Measurements from ENCODE around the gene SORL1. TPM values are rescaled to one million over a fixed set of nuclear protein-coding genes. Genes with fewer than 3 reads are reported as not detected.

SORL1 gene
- total and polyA plus RNA-seq, 4 donors, result 21.4 to 80.6 (median 29.3) TPM

- DNase-seq (ENCODE audit: low read depth in 4 of 6, low spot score in 6 of 6), result no peak
- no peak overlapping the region for H3K4me3 ChIP-seq (ENCODE audit: low read depth, low read length)
- no peaks in the 10 kb centered on the region for H3K4me1 ChIP-seq (ENCODE audit: control insufficient read depth, insufficient read depth, low read length)
- no peaks in the 10 kb centered on the region for H3K36me3 ChIP-seq (ENCODE audit: control insufficient read depth, insufficient read depth, low read length)
- H3K9me3 ChIP-seq (ENCODE audit: control insufficient read depth, insufficient read depth, low read length), result no peaks in the 10 kb centered on the region
- no peak overlapping the region for H3K27ac ChIP-seq (ENCODE audit: low read depth, low read length)
- H3K27me3 ChIP-seq (ENCODE audit: control insufficient read depth, insufficient read depth, low read length), result no peaks in the 10 kb centered on the region
Observed at GRCh38 chr11:121439759-121440158, 12.4 kb upstream of the SORL1 start.

GRCh38 chr11:121441521-121441920 is 10.6 kb upstream of the SORL1 start:
- Histone ChIP-seq H3K27ac (ENCODE audit: low read depth, low read length) (no peak overlapping the region), H3K4me1 (ENCODE audit: control insufficient read depth, insufficient read depth, low read length) (no peaks in the 10 kb centered on the region), H3K27me3 (ENCODE audit: control insufficient read depth, insufficient read depth, low read length) (no peaks in the 10 kb centered on the region), H3K36me3 (ENCODE audit: control insufficient read depth, insufficient read depth, low read length) (no peaks in the 10 kb centered on the region), H3K4me3 (ENCODE audit: low read depth, low read length) (no peak overlapping the region), H3K9me3 (ENCODE audit: control insufficient read depth, insufficient read depth, low read length) (no peaks in the 10 kb centered on the region)
- DNase-seq (ENCODE audit: low read depth in 4 of 6, low spot score in 6 of 6), result no peak
- WGBS (ENCODE audit: insufficient coverage), result 40% methylated on average over 1 of the region's 2 CpGs

DNA sequence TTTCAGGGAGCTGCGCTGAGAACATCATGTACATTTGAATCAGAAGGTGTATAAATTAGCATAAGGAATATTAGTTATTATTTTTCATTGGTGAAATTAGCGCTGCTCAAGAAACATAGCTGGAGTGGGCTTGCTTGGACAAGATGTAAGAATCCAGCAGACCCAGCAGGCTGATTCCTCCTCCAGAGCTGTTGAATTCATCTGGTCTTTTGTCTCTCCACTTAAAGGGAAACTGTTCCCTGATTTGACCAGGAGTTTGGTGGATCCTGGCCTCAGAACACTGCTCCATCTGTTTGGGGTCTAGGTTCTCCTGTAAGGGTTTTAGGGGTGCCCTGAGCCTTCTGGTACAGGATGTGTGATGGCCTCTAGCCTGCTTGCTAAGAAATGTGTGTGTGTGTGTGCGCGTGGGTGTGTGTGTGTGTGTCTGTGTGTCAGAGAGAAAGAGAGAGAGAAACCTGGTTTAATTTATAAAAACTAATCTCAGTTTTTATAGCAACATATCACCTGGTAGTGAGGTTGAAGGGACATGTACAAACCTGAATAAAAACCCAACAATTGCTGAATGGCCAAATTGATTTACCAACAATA is 8.3 kb upstream of the SORL1 start:
- 75% methylated on average over 1 of the region's 4 CpGs for WGBS (ENCODE audit: insufficient coverage)
- Histone ChIP-seq H3K27ac (ENCODE audit: low read depth, low read length) (no peak overlapping the region), H3K27me3 (ENCODE audit: control insufficient read depth, insufficient read depth, low read length) (no peaks in the 10 kb centered on the region), H3K4me1 (ENCODE audit: control insufficient read depth, insufficient read depth, low read length) (no peaks in the 10 kb centered on the region), H3K9me3 (ENCODE audit: control insufficient read depth, insufficient read depth, low read length) (no peaks in the 10 kb centered on the region), H3K4me3 (ENCODE audit: low read depth, low read length) (no peak overlapping the region), H3K36me3 (ENCODE audit: control insufficient read depth, insufficient read depth, low read length) (no peaks in the 10 kb centered on the region)
- DNase-seq (ENCODE audit: low read depth in 4 of 6, low spot score in 6 of 6), result no peak

GRCh38 chr11:121444526-121444925 is 7.6 kb upstream of the SORL1 start:
- H3K4me3 ChIP-seq (ENCODE audit: low read depth, low read length), result no peak overlapping the region
- DNase-seq (ENCODE audit: low read depth in 4 of 6, low spot score in 6 of 6), result peak in 1 of 6 donors; percentile 59
- no peaks in the 10 kb centered on the region for H3K4me1 ChIP-seq (ENCODE audit: control insufficient read depth, insufficient read depth, low read length)
- H3K36me3 ChIP-seq (ENCODE audit: control insufficient read depth, insufficient read depth, low read length), result no peaks in the 10 kb centered on the region
- no peaks in the 10 kb centered on the region for H3K27me3 ChIP-seq (ENCODE audit: control insufficient read depth, insufficient read depth, low read length)
- no peaks in the 10 kb centered on the region for H3K9me3 ChIP-seq (ENCODE audit: control insufficient read depth, insufficient read depth, low read length)
- no peak overlapping the region for H3K27ac ChIP-seq (ENCODE audit: low read depth, low read length)
- WGBS (ENCODE audit: insufficient coverage), result 50% methylated on average over 2 of the region's 3 CpGs

- Histone ChIP-seq H3K9me3 (ENCODE audit: control insufficient read depth, insufficient read depth, low read length) (no peaks in the 10 kb centered on the region), H3K27ac (ENCODE audit: low read depth, low read length) (no peak overlapping the region), H3K36me3 (ENCODE audit: control insufficient read depth, insufficient read depth, low read length) (no peaks in the 10 kb centered on the region), H3K4me3 (ENCODE audit: low read depth, low read length) (no peak overlapping the region), H3K4me1 (ENCODE audit: control insufficient read depth, insufficient read depth, low read length) (no peaks in the 10 kb centered on the region), H3K27me3 (ENCODE audit: control insufficient read depth, insufficient read depth, low read length) (no peaks in the 10 kb centered on the region)
- 91% methylated on average over 13 of the region's 14 CpGs for WGBS (ENCODE audit: insufficient coverage)
- no peak for DNase-seq (ENCODE audit: low read depth in 4 of 6, low spot score in 6 of 6)
Observed at GRCh38 chr11:121445071-121445768, 6.9 kb upstream of the SORL1 start.

DNA sequence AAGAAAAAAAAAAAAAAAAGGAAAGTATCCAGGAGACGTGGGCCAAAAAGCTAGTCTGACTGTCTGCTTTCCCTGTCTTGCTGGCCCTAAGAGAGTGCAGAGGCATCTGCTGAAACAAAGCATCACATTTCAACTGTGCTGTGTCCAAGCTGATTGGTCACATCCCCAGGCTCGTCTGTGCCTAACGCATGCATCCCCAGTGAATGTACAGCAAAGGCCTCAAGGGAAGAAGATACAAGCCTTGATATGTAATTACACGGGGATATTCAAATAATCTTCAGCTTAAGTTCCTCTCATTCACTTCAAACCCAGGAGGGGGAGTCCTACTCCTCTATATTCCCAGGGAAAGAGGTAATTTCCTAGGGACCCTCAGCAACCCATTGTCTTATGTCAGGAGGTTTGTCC is 5.4 kb upstream of the SORL1 start:
- H3K27ac ChIP-seq (ENCODE audit: low read depth, low read length), result no peak overlapping the region
- WGBS (ENCODE audit: insufficient coverage), result 23% methylated on average over 1 of the region's 4 CpGs
- peaks cover 5% of the 10 kb centered on the region for H3K4me1 ChIP-seq (ENCODE audit: control insufficient read depth, insufficient read depth, low read length)
- H3K9me3 ChIP-seq (ENCODE audit: control insufficient read depth, insufficient read depth, low read length), result no peaks in the 10 kb centered on the region
- no peaks in the 10 kb centered on the region for H3K36me3 ChIP-seq (ENCODE audit: control insufficient read depth, insufficient read depth, low read length)
- no peaks in the 10 kb centered on the region for H3K27me3 ChIP-seq (ENCODE audit: control insufficient read depth, insufficient read depth, low read length)
- H3K4me3 ChIP-seq (ENCODE audit: low read depth, low read length), result no peak overlapping the region
- peak in 2 of 6 donors; percentile 41 to 68 for DNase-seq (ENCODE audit: low read depth in 4 of 6, low spot score in 6 of 6)

DNA sequence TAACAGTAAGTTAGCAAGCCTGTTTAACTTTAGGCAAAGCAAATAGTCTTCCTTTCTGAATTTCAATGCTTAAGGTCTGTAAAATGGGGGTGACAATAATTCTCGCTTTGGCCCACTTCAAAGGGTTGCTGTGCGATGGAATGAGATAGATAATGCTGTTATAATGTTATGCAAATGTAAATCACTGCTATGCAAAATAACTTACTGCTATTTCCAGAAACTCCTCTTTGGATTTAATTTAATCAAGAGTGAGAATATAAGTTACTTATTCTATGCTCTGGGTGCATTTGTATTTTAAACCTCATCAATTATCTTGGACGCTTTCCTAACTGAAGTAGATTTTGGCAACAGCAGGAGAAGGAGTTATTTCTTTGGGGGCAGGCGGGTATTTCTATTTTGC is 4.1 kb upstream of the SORL1 start:
- no peaks in the 10 kb centered on the region for H3K36me3 ChIP-seq (ENCODE audit: control insufficient read depth, insufficient read depth, low read length)
- H3K4me3 ChIP-seq (ENCODE audit: low read depth, low read length), result no peak overlapping the region
- H3K27me3 ChIP-seq (ENCODE audit: control insufficient read depth, insufficient read depth, low read length), result no peaks in the 10 kb centered on the region
- no peaks in the 10 kb centered on the region for H3K9me3 ChIP-seq (ENCODE audit: control insufficient read depth, insufficient read depth, low read length)
- WGBS (ENCODE audit: insufficient coverage), result 75% methylated on average over 1 of the region's 4 CpGs
- DNase-seq (ENCODE audit: low read depth in 4 of 6, low spot score in 6 of 6), result peak in 1 of 6 donors; percentile 40
- peaks cover 11% of the 10 kb centered on the region for H3K4me1 ChIP-seq (ENCODE audit: control insufficient read depth, insufficient read depth, low read length)
- no peak overlapping the region for H3K27ac ChIP-seq (ENCODE audit: low read depth, low read length)

- peaks cover 11% of the 10 kb centered on the region for H3K4me1 ChIP-seq (ENCODE audit: control insufficient read depth, insufficient read depth, low read length)
- WGBS (ENCODE audit: insufficient coverage), result 100% methylated on average over 1 of the region's 3 CpGs
- no peak overlapping the region for H3K27ac ChIP-seq (ENCODE audit: low read depth, low read length)
Observed at GRCh38 chr11:121448431-121448941, 3.6 kb upstream of the SORL1 start.

GRCh38 chr11:121449123-121449522 is 3.0 kb upstream of the SORL1 start:
- WGBS (ENCODE audit: insufficient coverage), result 91% methylated on average over 3 of the region's 4 CpGs
- DNase-seq (ENCODE audit: low read depth in 4 of 6, low spot score in 6 of 6), result no peak
- no peak overlapping the region for H3K27ac ChIP-seq (ENCODE audit: low read depth, low read length)
- H3K4me1 ChIP-seq (ENCODE audit: control insufficient read depth, insufficient read depth, low read length), result peaks cover 15% of the 10 kb centered on the region
- H3K9me3 ChIP-seq (ENCODE audit: control insufficient read depth, insufficient read depth, low read length), result no peaks in the 10 kb centered on the region
- H3K36me3 ChIP-seq (ENCODE audit: control insufficient read depth, insufficient read depth, low read length), result no peaks in the 10 kb centered on the region
- H3K27me3 ChIP-seq (ENCODE audit: control insufficient read depth, insufficient read depth, low read length), result no peaks in the 10 kb centered on the region
- H3K4me3 ChIP-seq (ENCODE audit: low read depth, low read length), result no peak overlapping the region

More at GRCh38 chr11:121448431-121448941, 3.6 kb upstream of the SORL1 start:
- Histone ChIP-seq H3K9me3 (ENCODE audit: control insufficient read depth, insufficient read depth, low read length) (no peaks in the 10 kb centered on the region), H3K4me3 (ENCODE audit: low read depth, low read length) (no peak overlapping the region), H3K36me3 (ENCODE audit: control insufficient read depth, insufficient read depth, low read length) (no peaks in the 10 kb centered on the region), H3K27me3 (ENCODE audit: control insufficient read depth, insufficient read depth, low read length) (no peaks in the 10 kb centered on the region)
- DNase-seq (ENCODE audit: low read depth in 4 of 6, low spot score in 6 of 6), result no peak

DNA sequence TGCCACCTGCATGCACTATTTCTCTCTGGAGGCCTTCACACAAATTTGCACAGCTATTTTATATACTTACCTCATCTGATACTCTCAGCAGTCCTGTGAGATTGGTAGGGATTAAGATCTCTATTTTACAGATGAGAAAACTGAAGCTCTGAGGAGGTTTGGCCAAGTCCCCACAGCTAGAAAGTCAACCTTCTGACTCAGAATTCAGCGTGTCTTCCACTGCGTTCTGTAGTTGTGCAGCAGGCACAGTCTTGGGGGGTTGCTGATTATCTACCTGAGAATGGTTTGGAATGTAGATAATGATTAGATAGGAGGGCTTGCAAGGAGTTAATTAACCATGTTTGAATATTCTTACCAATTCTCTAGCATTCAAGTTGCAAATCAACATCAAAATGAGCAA is 2.5 kb upstream of the SORL1 start:
- H3K27me3 ChIP-seq (ENCODE audit: control insufficient read depth, insufficient read depth, low read length), result no peaks in the 10 kb centered on the region
- H3K27ac ChIP-seq (ENCODE audit: low read depth, low read length), result no peak overlapping the region
- peaks cover 17% of the 10 kb centered on the region for H3K4me1 ChIP-seq (ENCODE audit: control insufficient read depth, insufficient read depth, low read length)
- H3K4me3 ChIP-seq (ENCODE audit: low read depth, low read length), result no peak overlapping the region
- no peaks in the 10 kb centered on the region for H3K36me3 ChIP-seq (ENCODE audit: control insufficient read depth, insufficient read depth, low read length)
- no peak for DNase-seq (ENCODE audit: low read depth in 4 of 6, low spot score in 6 of 6)
- 100% methylated on average over 1 of the region's 2 CpGs for WGBS (ENCODE audit: insufficient coverage)
- no peaks in the 10 kb centered on the region for H3K9me3 ChIP-seq (ENCODE audit: control insufficient read depth, insufficient read depth, low read length)

All from spinal cord (tissue), 10 donors.